CD14-positive monocyte (primary cell): ENCODE data around the gene IGSF22. TPM values are rescaled to one million over a fixed set of nuclear protein-coding genes. Genes with fewer than 3 reads are reported as not detected.

Experiments used
- DNase-seq, 3 donors: peaks; one replicate each; pipeline ENCODE4 v3.0.0-alpha.2; 2011 to 2022
- H2AFZ ChIP-seq: 2 replicates; pipeline ENCODE4 v1.6.0; 2012; ENCODE audit warnings: mild to moderate bottlenecking, low read depth, low read length, inconsistent platforms; ENCODE audit not compliant: insufficient read depth, poor library complexity, severe bottlenecking
- H3K27ac ChIP-seq, 2 donors: 1 replicate in 1 of 2; 2 replicates in 1 of 2; pipeline ENCODE4 v1.5.1; 2012 to 2013; ENCODE audit warnings: low read length in 2 of 2, control low read depth in 1 of 2, inconsistent platforms in 1 of 2, low read depth in 1 of 2, mild to moderate bottlenecking in 1 of 2
- H3K27me3 ChIP-seq, 2 donors: one replicate each; pipeline versions ENCODE4 v1.6.0 to v1.6.1; 2011 to 2013; ENCODE audit warnings: low read length in 2 of 2; ENCODE audit not compliant: control insufficient read depth in 2 of 2, insufficient read depth in 2 of 2
- H3K36me3 ChIP-seq, 2 donors: replicated peaks in 1 of 2; 1 replicate in 1 of 2; 2 replicates in 1 of 2; pipeline versions ENCODE4 v1.5.1 to v1.6.1; 2012 to 2013; ENCODE audit warnings: low read length in 2 of 2, control low read depth in 1 of 2, inconsistent platforms in 1 of 2, mild to moderate bottlenecking in 1 of 2; ENCODE audit not compliant: insufficient read depth in 2 of 2, control insufficient read depth in 1 of 2
- H3K4me1 ChIP-seq, 2 donors: 1 replicate in 1 of 2; 2 replicates in 1 of 2; pipeline versions ENCODE4 v1.5.1 to v1.6.1; 2012 to 2013; ENCODE audit warnings: low read length in 2 of 2, control low read depth in 1 of 2, inconsistent platforms in 1 of 2, mild to moderate bottlenecking in 1 of 2, moderate library complexity in 1 of 2; ENCODE audit not compliant: insufficient read depth in 2 of 2, control insufficient read depth in 1 of 2
- H3K4me2 ChIP-seq: replicated peaks from 2 replicates; pipeline ENCODE3; 2012; ENCODE audit warnings: low read length, moderate library complexity, mild to moderate bottlenecking; ENCODE audit not compliant: poor library complexity, severe bottlenecking; ENCODE audit errors: extremely low read depth
- H3K4me3 ChIP-seq, 3 experiments: fragments of 200-600 bp in 1 of 3; sonication (generic) in 1 of 3; replicated peaks in 1 of 3; 1 replicate in 2 of 3; 2 replicates in 1 of 3; pipeline ENCODE4 v1.5.1; 2011 to 2013; ENCODE audit warnings: low read length in 3 of 3, mild to moderate bottlenecking in 3 of 3, control low read depth in 2 of 3, low read depth in 2 of 3, inconsistent platforms in 1 of 3, moderate library complexity in 1 of 3
- H3K79me2 ChIP-seq: 2 replicates; pipeline ENCODE4 v1.6.0; 2012; ENCODE audit warnings: mild to moderate bottlenecking, control low read depth, inconsistent platforms, low read length, moderate library complexity; ENCODE audit not compliant: insufficient read depth
- H3K9ac ChIP-seq: 2 replicates; pipeline ENCODE4 v1.6.0; 2017; ENCODE audit warnings: low read length, mild to moderate bottlenecking; ENCODE audit not compliant: insufficient read depth, poor library complexity, severe bottlenecking
- H3K9me3 ChIP-seq, 2 donors: replicated peaks in 1 of 2; 1 replicate in 1 of 2; 2 replicates in 1 of 2; pipeline versions ENCODE4 v1.5.1 to v1.6.1; 2012 to 2013; ENCODE audit warnings: low read length in 2 of 2, control low read depth in 1 of 2; ENCODE audit not compliant: control insufficient read depth in 1 of 2, insufficient read depth in 1 of 2
- H4K20me1 ChIP-seq: 2 replicates; pipeline ENCODE4 v1.6.0; 2012; ENCODE audit warnings: mild to moderate bottlenecking, low read length, control low read depth, moderate library complexity; ENCODE audit not compliant: insufficient read depth
- H3K27ac Mint-ChIP-seq, 7 donors: one replicate each; pipeline ENCODE4 v1.8.0; 2020; ENCODE audit warnings: mild to moderate bottlenecking in 7 of 7, mixed read lengths in 7 of 7, moderate library complexity in 6 of 7, inconsistent platforms in 2 of 7
- H3K27me3 Mint-ChIP-seq, 3 donors: one replicate each; pipeline ENCODE4 v1.8.0; 2021 to 2022; ENCODE audit warnings: low read depth in 3 of 3, mild to moderate bottlenecking in 3 of 3, mixed read lengths in 3 of 3, moderate library complexity in 3 of 3, inconsistent platforms in 1 of 3
- H3K36me3 Mint-ChIP-seq, 2 donors: one replicate each; pipeline ENCODE4 v1.8.0; 2020; ENCODE audit warnings: mixed read lengths in 2 of 2, inconsistent platforms in 1 of 2, mild to moderate bottlenecking in 1 of 2
- H3K4me1 Mint-ChIP-seq: one replicate; pipeline ENCODE4 v1.8.0; 2020; ENCODE audit warnings: mild to moderate bottlenecking, mixed read lengths
- H3K4me3 Mint-ChIP-seq, 2 donors: one replicate each; pipeline ENCODE4 v1.8.0; 2020; ENCODE audit warnings: mild to moderate bottlenecking in 2 of 2, mixed read lengths in 2 of 2, moderate library complexity in 1 of 2
- H3K9me3 Mint-ChIP-seq, 7 donors: one replicate each; pipeline ENCODE4 v1.8.0; 2020 to 2022; ENCODE audit warnings: mixed read lengths in 7 of 7, mild to moderate bottlenecking in 6 of 7, moderate library complexity in 6 of 7, inconsistent platforms in 2 of 7
- WGBS: methylation state at CpG from one replicate; pipeline ENCODE4 v1.1.5; 2013; ENCODE audit warnings: missing lambda C conversion rate; ENCODE audit not compliant: insufficient coverage; 5-methylcytosine and 5-hydroxymethylcytosine counted together
- intact Hi-C, 2 donors: fragments of 100-400 bp; cut with micrococcal nuclease; formaldehyde crosslinking; loops; one replicate each; pipeline versions ENCODE4 v1.15.0 to v1.15.1; 2023
- polyA plus RNA-seq, 3 donors: library from polyadenylated mRNA; depleted of rRNA in 1 of 3; unstranded in 2 of 3; stranded (reverse) in 1 of 3; fragments of 300-500 nt in 2 of 3; fragments of >200 nt in 1 of 3; fragmentation: Illumina TruSeq in 2 of 3; gene quantifications; 1 replicate in 2 of 3; 2 replicates in 1 of 3; pipeline ENCODE4 v1.2.3, GENCODE V29; 2012 to 2021
- TF ChIP-seq, protein P1 (sequence below): fragments of 200-600 bp; IDR thresholded peaks from one replicate; pipeline ENCODE4 v1.8.0; 2022; ENCODE audit warnings: antibody characterized with exemption, mild to moderate bottlenecking

IGSF22 gene
- polyA plus RNA-seq, 3 donors = not detected

- no peak for DNase-seq
- no peaks in the 10 kb centered on the region for H3K36me3 ChIP-seq
- Mint-ChIP-seq H3K4me1 (peaks cover 28% of the 10 kb centered on the region), H3K27ac (no peak overlapping the region), H3K36me3 (no peaks in the 10 kb centered on the region), H3K27me3 (peaks cover 26 to 38% (median 31%) of the 10 kb centered on the region in 3 donors), H3K4me3 (no peak overlapping the region), H3K9me3 (peaks cover 0 to 8% (median 0%) of the 10 kb centered on the region in 7 donors)
- H3K27me3 ChIP-seq = peaks cover 21 to 27% of the 10 kb centered on the region in 2 donors
- no peaks in the 10 kb centered on the region for H3K9me3 ChIP-seq
- intact Hi-C loops = no loop called here
- no CpG with 5 or more reads among the region's 4 CpGs for WGBS
- H4K20me1 ChIP-seq = no peaks in the 10 kb centered on the region
- H2AFZ ChIP-seq = no peak overlapping the region
- peaks cover 18 to 19% of the 10 kb centered on the region in 2 donors for H3K4me1 ChIP-seq
- no peak overlapping the region for H3K4me2 ChIP-seq
- TF ChIP-seq, protein P1, sequence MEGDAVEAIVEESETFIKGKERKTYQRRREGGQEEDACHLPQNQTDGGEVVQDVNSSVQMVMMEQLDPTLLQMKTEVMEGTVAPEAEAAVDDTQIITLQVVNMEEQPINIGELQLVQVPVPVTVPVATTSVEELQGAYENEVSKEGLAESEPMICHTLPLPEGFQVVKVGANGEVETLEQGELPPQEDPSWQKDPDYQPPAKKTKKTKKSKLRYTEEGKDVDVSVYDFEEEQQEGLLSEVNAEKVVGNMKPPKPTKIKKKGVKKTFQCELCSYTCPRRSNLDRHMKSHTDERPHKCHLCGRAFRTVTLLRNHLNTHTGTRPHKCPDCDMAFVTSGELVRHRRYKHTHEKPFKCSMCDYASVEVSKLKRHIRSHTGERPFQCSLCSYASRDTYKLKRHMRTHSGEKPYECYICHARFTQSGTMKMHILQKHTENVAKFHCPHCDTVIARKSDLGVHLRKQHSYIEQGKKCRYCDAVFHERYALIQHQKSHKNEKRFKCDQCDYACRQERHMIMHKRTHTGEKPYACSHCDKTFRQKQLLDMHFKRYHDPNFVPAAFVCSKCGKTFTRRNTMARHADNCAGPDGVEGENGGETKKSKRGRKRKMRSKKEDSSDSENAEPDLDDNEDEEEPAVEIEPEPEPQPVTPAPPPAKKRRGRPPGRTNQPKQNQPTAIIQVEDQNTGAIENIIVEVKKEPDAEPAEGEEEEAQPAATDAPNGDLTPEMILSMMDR = no peak
- H3K9ac ChIP-seq = no peak overlapping the region
- H3K27ac ChIP-seq = no peak overlapping the region
- no peak overlapping the region for H3K4me3 ChIP-seq
- no peaks in the 10 kb centered on the region for H3K79me2 ChIP-seq
Observed at GRCh38 chr11:18709414-18709813, 16.6 kb downstream of the IGSF22 start.

- Histone ChIP-seq H3K27me3 (peaks cover 21 to 31% of the 10 kb centered on the region in 2 donors), H3K4me2 (no peak overlapping the region), H3K9me3 (no peaks in the 10 kb centered on the region), H3K27ac (no peak overlapping the region), H2AFZ (no peak overlapping the region), H4K20me1 (no peaks in the 10 kb centered on the region), H3K79me2 (no peaks in the 10 kb centered on the region), H3K36me3 (no peaks in the 10 kb centered on the region), H3K4me3 (no peak overlapping the region), H3K4me1 (peaks cover 18 to 19% of the 10 kb centered on the region in 2 donors), H3K9ac (no peak overlapping the region)
- Mint-ChIP-seq H3K9me3 (peaks cover 0 to 8% (median 0%) of the 10 kb centered on the region in 7 donors), H3K4me1 (peaks cover 28% of the 10 kb centered on the region), H3K36me3 (peaks cover 0 to 8% of the 10 kb centered on the region in 2 donors), H3K27ac (peak overlapping the region in 1 of 7 donors; percentile 15), H3K27me3 (peaks cover 28 to 46% (median 37%) of the 10 kb centered on the region in 3 donors), H3K4me3 (no peak overlapping the region)
- intact Hi-C loops = no loop called here
- WGBS = 89% methylated on average over 8 of the region's 12 CpGs
- TF ChIP-seq, protein P1 = no peak
- DNase-seq = peak in 2 of 3 donors; percentile 16 to 37
Observed at GRCh38 chr11:18707811-18708340, 18.1 kb downstream of the IGSF22 start.
